HG03025 (cell line): ENCODE data around the gene EP400.

ENCODE experiments used
- ATAC-seq: cut with Tn5 transposase; IDR thresholded peaks from one replicate; pipeline ENCODE4 v1.9.1; 2021; ENCODE audit warnings: mild to moderate bottlenecking, moderate library complexity; ENCODE audit not compliant: unreplicated experiment, low FRiP score

The EP400 gene

GRCh38 chr12:132014092-132014914 is 64.6 kb downstream of the EP400 start:
- no peak for ATAC-seq

GRCh38 chr12:132014915-132015280 is 65.2 kb downstream of the EP400 start:
- ATAC-seq, result no peak

- ATAC-seq, result no peak
Measured at GRCh38 chr12:132015686-132016430, 66.1 kb downstream of the EP400 start.

- ATAC-seq, result no peak
Measured at GRCh38 chr12:132018193-132018916, 68.6 kb downstream of the EP400 start.

- no peak for ATAC-seq
Measured at GRCh38 chr12:132019891-132020290, 70.1 kb downstream of the EP400 start.

GRCh38 chr12:132020292-132020691 is 70.5 kb downstream of the EP400 start:
- no peak for ATAC-seq

- no peak for ATAC-seq
Measured at GRCh38 chr12:132021031-132021871, 71.5 kb downstream of the EP400 start.

GRCh38 chr12:132021965-132022364 is 72.2 kb downstream of the EP400 start:
- ATAC-seq, result no peak

- no peak for ATAC-seq
Measured at GRCh38 chr12:132023658-132024057, 73.9 kb downstream of the EP400 start.

- ATAC-seq, result no peak
Measured at GRCh38 chr12:132024758-132025157, 75.0 kb downstream of the EP400 start.

GRCh38 chr12:132025526-132025925 is 75.8 kb downstream of the EP400 start:
- ATAC-seq, result no peak

GRCh38 chr12:132026061-132026795 is 76.5 kb downstream of the EP400 start:
- ATAC-seq, result no peak

- ATAC-seq, result no peak
Measured at GRCh38 chr12:132026796-132027500, 77.2 kb downstream of the EP400 start.

GRCh38 chr12:132027636-132028035 is 77.9 kb downstream of the EP400 start:
- no peak for ATAC-seq

GRCh38 chr12:132028111-132028510 is 78.4 kb downstream of the EP400 start:
- ATAC-seq, result no peak

GRCh38 chr12:132029503-132030300 is 80.0 kb downstream of the EP400 start:
- ATAC-seq, result no peak

- no peak for ATAC-seq
Measured at GRCh38 chr12:132030367-132031038, 80.8 kb downstream of the EP400 start.

- no peak for ATAC-seq
Measured at GRCh38 chr12:132033627-132034026, 83.9 kb downstream of the EP400 start.
